ENCODE measurements around the gene ZNF148. TPM values are rescaled to one million over a fixed set of nuclear protein-coding genes. Genes with fewer than 3 reads are reported as not detected.

Gene ZNF148
- polyA plus RNA-seq, 3 donors, result 6.5 to 48.4 (median 34.1) TPM

DNA sequence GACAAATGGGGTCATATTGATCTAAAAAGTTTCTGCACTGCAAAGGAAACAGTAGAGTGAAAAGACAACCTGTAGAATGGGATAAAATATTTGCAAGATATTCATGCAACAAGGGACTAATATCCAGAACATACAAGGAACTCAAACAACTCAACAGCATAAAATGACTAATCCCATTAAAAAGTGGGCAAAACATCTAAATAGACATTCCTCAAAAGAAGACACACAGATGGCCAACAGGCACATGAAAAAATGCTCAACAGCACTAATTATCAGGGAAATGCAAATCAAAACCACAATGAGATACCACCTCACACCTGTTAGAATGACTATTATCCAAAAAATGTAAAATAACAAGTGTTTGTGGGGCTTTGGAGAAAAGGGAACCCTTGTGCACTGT, 171.4 kb downstream of the ZNF148 start:
- H3K4me1 ChIP-seq (ENCODE audit: control insufficient read depth in 1 of 2, insufficient read depth in 2 of 2, low read length in 2 of 2), result no peaks in the 10 kb centered on the region
- H3K4me1 Mint-ChIP-seq, result peaks cover 3% of the 10 kb centered on the region
- no peak overlapping the region for H3K27ac Mint-ChIP-seq
- H3K27me3 ChIP-seq (ENCODE audit: control insufficient read depth in 2 of 2, insufficient read depth in 2 of 2, low read length in 2 of 2), result no peaks in the 10 kb centered on the region
- H2AFZ ChIP-seq (ENCODE audit: insufficient read depth, low read depth, low read length, poor library complexity, severe bottlenecking), result no peak overlapping the region
- peaks cover 3 to 7% (median 6%) of the 10 kb centered on the region in 3 donors for H3K27me3 Mint-ChIP-seq (ENCODE audit: low read depth in 3 of 3)
- no peaks in the 10 kb centered on the region for H3K36me3 Mint-ChIP-seq
- no peak overlapping the region for H3K4me3 ChIP-seq (replicated peaks in 1 of 3; ENCODE audit: low read depth in 2 of 3, low read length in 3 of 3)
- TF ChIP-seq, protein P1, sequence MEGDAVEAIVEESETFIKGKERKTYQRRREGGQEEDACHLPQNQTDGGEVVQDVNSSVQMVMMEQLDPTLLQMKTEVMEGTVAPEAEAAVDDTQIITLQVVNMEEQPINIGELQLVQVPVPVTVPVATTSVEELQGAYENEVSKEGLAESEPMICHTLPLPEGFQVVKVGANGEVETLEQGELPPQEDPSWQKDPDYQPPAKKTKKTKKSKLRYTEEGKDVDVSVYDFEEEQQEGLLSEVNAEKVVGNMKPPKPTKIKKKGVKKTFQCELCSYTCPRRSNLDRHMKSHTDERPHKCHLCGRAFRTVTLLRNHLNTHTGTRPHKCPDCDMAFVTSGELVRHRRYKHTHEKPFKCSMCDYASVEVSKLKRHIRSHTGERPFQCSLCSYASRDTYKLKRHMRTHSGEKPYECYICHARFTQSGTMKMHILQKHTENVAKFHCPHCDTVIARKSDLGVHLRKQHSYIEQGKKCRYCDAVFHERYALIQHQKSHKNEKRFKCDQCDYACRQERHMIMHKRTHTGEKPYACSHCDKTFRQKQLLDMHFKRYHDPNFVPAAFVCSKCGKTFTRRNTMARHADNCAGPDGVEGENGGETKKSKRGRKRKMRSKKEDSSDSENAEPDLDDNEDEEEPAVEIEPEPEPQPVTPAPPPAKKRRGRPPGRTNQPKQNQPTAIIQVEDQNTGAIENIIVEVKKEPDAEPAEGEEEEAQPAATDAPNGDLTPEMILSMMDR (IDR thresholded peaks at IDR 0.05), result no peak
- no peaks in the 10 kb centered on the region for H3K9me3 Mint-ChIP-seq
- no peaks in the 10 kb centered on the region for H4K20me1 ChIP-seq (ENCODE audit: insufficient read depth, low read length)
- H3K36me3 ChIP-seq (replicated peaks in 1 of 2; ENCODE audit: control insufficient read depth in 1 of 2, insufficient read depth in 2 of 2, low read length in 2 of 2), result no peaks in the 10 kb centered on the region
- no peak overlapping the region for H3K27ac ChIP-seq (ENCODE audit: low read depth in 1 of 2, low read length in 2 of 2)
- intact Hi-C loops (cut with micrococcal nuclease), result no loop called here
- no peaks in the 10 kb centered on the region for H3K9me3 ChIP-seq (replicated peaks in 1 of 2; ENCODE audit: control insufficient read depth in 1 of 2, insufficient read depth in 1 of 2, low read length in 2 of 2)
- H3K79me2 ChIP-seq (ENCODE audit: insufficient read depth, low read length), result no peaks in the 10 kb centered on the region
- no peak overlapping the region for H3K9ac ChIP-seq (ENCODE audit: insufficient read depth, low read length, poor library complexity, severe bottlenecking)
- no peak overlapping the region for H3K4me3 Mint-ChIP-seq
- no peak for DNase-seq
- H3K4me2 ChIP-seq (replicated peaks; ENCODE audit: extremely low read depth, low read length, poor library complexity, severe bottlenecking), result no peak overlapping the region

DNA sequence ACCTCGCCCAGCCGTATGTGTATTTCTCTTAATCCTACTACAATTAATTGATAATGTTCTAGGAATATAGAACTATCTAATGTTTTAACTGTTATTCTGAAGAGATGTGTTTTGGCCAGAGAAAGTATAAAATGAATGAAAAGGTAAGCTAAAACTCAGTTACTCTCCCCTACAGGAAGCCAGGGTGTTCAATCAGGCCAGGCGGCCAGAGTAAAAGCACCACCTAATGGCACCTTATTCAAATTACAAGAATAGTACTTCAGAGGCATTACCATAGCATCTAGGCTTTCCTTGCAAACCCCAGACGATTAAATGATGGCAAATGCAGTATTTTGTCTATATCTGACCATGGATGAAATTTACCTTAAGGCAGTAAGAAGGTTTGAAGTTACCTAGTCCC, 172.9 kb downstream of the ZNF148 start:
- no peaks in the 10 kb centered on the region for H4K20me1 ChIP-seq (ENCODE audit: insufficient read depth, low read length)
- TF ChIP-seq, protein P1 (IDR thresholded peaks at IDR 0.05), result peak; percentile 38
- no peak overlapping the region for H3K4me2 ChIP-seq (replicated peaks; ENCODE audit: extremely low read depth, low read length, poor library complexity, severe bottlenecking)
- DNase-seq, result peak in 2 of 3 donors; percentile 21 to 34
- WGBS (ENCODE audit: insufficient coverage), result 80% methylated on average over 1 of the region's 4 CpGs
- Mint-ChIP-seq H3K36me3 (no peaks in the 10 kb centered on the region), H3K27me3 (ENCODE audit: low read depth in 3 of 3) (peaks cover 5 to 7% (median 5%) of the 10 kb centered on the region in 3 donors), H3K27ac (no peak overlapping the region), H3K4me3 (no peak overlapping the region), H3K9me3 (no peaks in the 10 kb centered on the region), H3K4me1 (peaks cover 3% of the 10 kb centered on the region)
- H3K79me2 ChIP-seq (ENCODE audit: insufficient read depth, low read length), result no peaks in the 10 kb centered on the region
- no peaks in the 10 kb centered on the region for H3K36me3 ChIP-seq (replicated peaks in 1 of 2; ENCODE audit: control insufficient read depth in 1 of 2, insufficient read depth in 2 of 2, low read length in 2 of 2)
- H3K27ac ChIP-seq (ENCODE audit: low read depth in 1 of 2, low read length in 2 of 2), result no peak overlapping the region
- H2AFZ ChIP-seq (ENCODE audit: insufficient read depth, low read depth, low read length, poor library complexity, severe bottlenecking), result no peak overlapping the region
- H3K9me3 ChIP-seq (replicated peaks in 1 of 2; ENCODE audit: control insufficient read depth in 1 of 2, insufficient read depth in 1 of 2, low read length in 2 of 2), result no peaks in the 10 kb centered on the region
- no peak overlapping the region for H3K4me3 ChIP-seq (replicated peaks in 1 of 3; ENCODE audit: low read depth in 2 of 3, low read length in 3 of 3)
- no peaks in the 10 kb centered on the region for H3K4me1 ChIP-seq (ENCODE audit: control insufficient read depth in 1 of 2, insufficient read depth in 2 of 2, low read length in 2 of 2)
- H3K27me3 ChIP-seq (ENCODE audit: control insufficient read depth in 2 of 2, insufficient read depth in 2 of 2, low read length in 2 of 2), result no peaks in the 10 kb centered on the region
- intact Hi-C loops (cut with micrococcal nuclease), result no loop called here
- no peak overlapping the region for H3K9ac ChIP-seq (ENCODE audit: insufficient read depth, low read length, poor library complexity, severe bottlenecking)
